K562 (cell line): Measurements from ENCODE around the gene VPS50. TPM values are rescaled to one million over a fixed set of nuclear protein-coding genes. Genes with fewer than 3 reads are reported as not detected.

ENCODE experiments used
- ATAC-seq: fragments of 200-7000 bp; cut with Tn5 transposase; 3 replicates; pipeline ENCODE4 v1.9.1; 2020; ENCODE audit warnings: moderate library complexity
- BruUV-seq: library from RNA; stranded (reverse); fragments of 400-500 nt; replicated peaks from 2 replicates; lab custom pipeline; 2021; lab: Mats Ljungman, UMichigan
- CTCF ChIA-PET: fragments of 300-600 bp; formaldehyde crosslinking; extraction: SDS; loops from one replicate; lab custom pipeline; 2021; ENCODE audit warnings: low intra/inter-chr PET ratio; lab: Yijun Ruan, JAX
- POLR2A ChIA-PET: fragments of 300-600, 350-650 bp; sonication (Branson Sonifier 250); formaldehyde crosslinking; extraction: SDS; loops from one replicate; lab custom pipeline; 2021; ENCODE audit warnings: antibody characterized with exemption, inconsistent platforms; lab: Yijun Ruan, JAX
- DNase-seq, 4 experiments: peaks; one replicate each; pipeline versions ENCODE4 v3.0.0 to v3.0.0-alpha.2; 2011 to 2018; ENCODE audit warnings: low spot score in 3 of 4, mixed read lengths in 3 of 4; ENCODE audit errors: extremely low read depth in 1 of 4
- FAIRE-seq: peaks from 2 replicates; lab custom pipeline; 2011; peaks lifted over from hg19 to GRCh38; lab: Jason Lieb, UNC
- H2AFZ ChIP-seq: 2 replicates; pipeline ENCODE4 v1.6.0; 2011; ENCODE audit warnings: low read depth, low read length, control low read depth, inconsistent platforms
- H3K27ac ChIP-seq: fragments of 200-600 bp; 3 replicates; pipeline ENCODE4 v1.8.0; 2011; ENCODE audit warnings: low read depth, mild to moderate bottlenecking, control low read depth, inconsistent platforms, low read length, moderate library complexity, mixed read lengths; ENCODE audit errors: extremely low read depth
- H3K27me3 ChIP-seq, 2 experiments: fragments of 300-600 bp in 1 of 2; 2 replicates in 1 of 2; 3 replicates in 1 of 2; pipeline versions ENCODE4 v1.6.0 to v1.8.0; 2011; ENCODE audit warnings: inconsistent platforms in 2 of 2, low read length in 2 of 2, mild to moderate bottlenecking in 1 of 2, mixed read lengths in 1 of 2, moderate library complexity in 1 of 2; ENCODE audit not compliant: control insufficient read depth in 2 of 2, insufficient read depth in 2 of 2
- H3K36me3 ChIP-seq: fragments of 300-600 bp; 3 replicates; pipeline ENCODE4 v1.8.0; 2011; ENCODE audit warnings: mild to moderate bottlenecking, low read length, inconsistent platforms; ENCODE audit not compliant: control insufficient read depth, insufficient read depth
- H3K4me1 ChIP-seq, 2 experiments: fragments of 200-600 bp in 1 of 2; replicated peaks in 1 of 2; 2 replicates in 1 of 2; 3 replicates in 1 of 2; pipeline versions ENCODE4 v1.5.1 to v1.8.0; 2011; ENCODE audit warnings: inconsistent platforms in 2 of 2, low read length in 2 of 2, mild to moderate bottlenecking in 1 of 2, mixed read lengths in 1 of 2, moderate library complexity in 1 of 2; ENCODE audit not compliant: control insufficient read depth in 2 of 2, insufficient read depth in 2 of 2
- H3K4me2 ChIP-seq: 2 replicates; pipeline ENCODE4 v1.6.1; 2011; ENCODE audit warnings: low read length, control low read depth, inconsistent platforms, mixed read lengths; ENCODE audit not compliant: insufficient read depth
- H3K4me3 ChIP-seq: fragments of 200-600 bp; sonication (generic), shearing (Covaris generic); 2 replicates; pipeline ENCODE4 v1.5.1; 2016; ENCODE audit warnings: control low read depth, inconsistent platforms
- H3K79me2 ChIP-seq: fragments of 200-600 bp; 3 replicates; pipeline ENCODE4 v1.8.0; 2011; ENCODE audit warnings: low read length, inconsistent platforms; ENCODE audit not compliant: control insufficient read depth, insufficient read depth
- H3K9ac ChIP-seq, 2 experiments: 2 replicates each; pipeline versions ENCODE4 v1.6.0 to v1.6.1; 2011; ENCODE audit warnings: low read depth in 2 of 2, low read length in 2 of 2, control low read depth in 1 of 2, inconsistent platforms in 1 of 2, mild to moderate bottlenecking in 1 of 2, mixed read lengths in 1 of 2; ENCODE audit not compliant: insufficient read depth in 1 of 2
- H3K9me1 ChIP-seq: one replicate; pipeline ENCODE4 v1.6.0; 2011; ENCODE audit warnings: inconsistent platforms, mild to moderate bottlenecking, low read length, moderate library complexity; ENCODE audit not compliant: control insufficient read depth, insufficient read depth
- H3K9me3 ChIP-seq: replicated peaks from 2 replicates; pipeline ENCODE4 v1.5.1; 2011; ENCODE audit warnings: low read depth, low read length, inconsistent platforms; ENCODE audit not compliant: control insufficient read depth, insufficient read depth
- H4K20me1 ChIP-seq: replicated peaks from 2 replicates; pipeline ENCODE4 v1.6.1; 2011; ENCODE audit warnings: low read length, inconsistent platforms, mixed read lengths; ENCODE audit not compliant: control insufficient read depth, insufficient read depth
- ERF ChIP-seq: fragments of 450-650 bp; formaldehyde crosslinking; IDR thresholded peaks from 2 replicates; pipeline ENCODE4 v1.4.0; 2020; ENCODE audit warnings: mild to moderate bottlenecking, mixed read lengths
- GATA2 ChIP-seq: sonication (generic); formaldehyde crosslinking; IDR thresholded peaks from 2 replicates; pipeline ENCODE4 v1.4.0; 2020; ENCODE audit warnings: mild to moderate bottlenecking, missing genetic modification reagents
- HDAC3 ChIP-seq: fragments of 450-650 bp; IDR thresholded peaks from 2 replicates; pipeline ENCODE4 v1.6.1; 2018; ENCODE audit warnings: borderline replicate concordance, mild to moderate bottlenecking, moderate library complexity; ENCODE audit not compliant: partially characterized antibody
- IFI16 ChIP-seq: fragments of 250-450 bp; sonication (Bioruptor Pico); IDR thresholded peaks from 2 replicates; pipeline ENCODE4 v2.1.2; 2022; ENCODE audit warnings: mild to moderate bottlenecking, inconsistent platforms
- KAT7 ChIP-seq: sonication (generic); formaldehyde crosslinking; IDR thresholded peaks from 2 replicates; pipeline ENCODE4 v1.8.0; 2022; ENCODE audit warnings: missing genetic modification reagents, mild to moderate bottlenecking, borderline replicate concordance
- NFXL1 ChIP-seq: fragments of 450-650 bp; formaldehyde crosslinking; IDR thresholded peaks from 2 replicates; pipeline ENCODE4 v1.4.0; 2021; ENCODE audit warnings: mild to moderate bottlenecking
- NR2F6 ChIP-seq: fragments of 450-650 bp; formaldehyde crosslinking; IDR thresholded peaks from 2 replicates; pipeline ENCODE4 v1.4.0; 2020; ENCODE audit warnings: mild to moderate bottlenecking
- PTRF ChIP-seq: fragments of 450-650 bp; IDR thresholded peaks from 2 replicates; pipeline ENCODE4 v1.6.1; 2016; ENCODE audit warnings: mild to moderate bottlenecking, missing genetic modification characterization, missing compliant biosample characterization
- RAD21 ChIP-seq, 2 experiments: fragments of 250-450 bp in 1 of 2; fragments of 450-650 bp in 1 of 2; sonication (Bioruptor Pico) in 1 of 2; formaldehyde crosslinking in 1 of 2; IDR thresholded peaks in 1 of 2; conservative IDR thresholded peaks in 1 of 2; 2 replicates each; pipeline versions ENCODE4 v1.4.0 to v1.8.0; 2020 to 2022; ENCODE audit warnings: mild to moderate bottlenecking in 2 of 2, moderate library complexity in 1 of 2
- RFX5 ChIP-seq: IDR thresholded peaks from 2 replicates; pipeline ENCODE4 v1.6.1; 2011; ENCODE audit warnings: low read depth, mild to moderate bottlenecking, improper control_type of control experiment, low read length
- SMARCC2 ChIP-seq: fragments of 450-650 bp; IDR thresholded peaks from 2 replicates; pipeline ENCODE4 v1.6.1; 2017; ENCODE audit warnings: antibody characterized with exemption, moderate library complexity, mild to moderate bottlenecking, low read depth
- TEAD4 ChIP-seq, 2 experiments: sonication (generic) in 1 of 2; formaldehyde crosslinking in 1 of 2; IDR thresholded peaks; 2 replicates each; pipeline versions ENCODE4 v1.6.1 to v1.8.0; 2012 to 2022; ENCODE audit warnings: borderline replicate concordance in 1 of 2, inconsistent platforms in 1 of 2, low read length in 1 of 2, mild to moderate bottlenecking in 1 of 2, missing genetic modification reagents in 1 of 2
- TRIM24 ChIP-seq, 2 experiments: fragments of 450-650 bp; IDR thresholded peaks; 2 replicates each; pipeline ENCODE4 v1.6.1; 2016
- U2AF1 ChIP-seq: fragments of 200-400 bp; formaldehyde crosslinking; optimal IDR thresholded peaks from 2 replicates; pipeline ENCODE3; 2017; ENCODE audit warnings: mild to moderate bottlenecking, low read depth, low read length, moderate library complexity
- ZBTB8A ChIP-seq: fragments of 450-650 bp; IDR thresholded peaks from 2 replicates; pipeline ENCODE4 v1.6.1; 2018; ENCODE audit warnings: mild to moderate bottlenecking, moderate library complexity; ENCODE audit not compliant: partially characterized antibody
- ZNF778 ChIP-seq: fragments of 450-650 bp; formaldehyde crosslinking; IDR thresholded peaks from 2 replicates; pipeline ENCODE4 v1.4.0; 2020; ENCODE audit warnings: mild to moderate bottlenecking, moderate library complexity
- WGBS: fragments of 100-300 bp; shearing (Covaris generic); methylation state at CpG from one replicate; pipeline ENCODE4 v1.1.6; 2016; ENCODE audit warnings: low coverage, mixed read lengths; ENCODE audit not compliant: insufficient coverage; ENCODE audit errors: missing lambda C conversion rate; 5-methylcytosine and 5-hydroxymethylcytosine counted together
- in situ Hi-C: fragments of 300-500 bp; cut with MboI; formaldehyde crosslinking; loops from 4 replicates; pipeline ENCODE4 v1.15.0; 2018; ENCODE audit warnings: inconsistent platforms, mixed read lengths
- intact Hi-C: fragments of 100-400 bp; cut with micrococcal nuclease; formaldehyde crosslinking; loops from 2 replicates; pipeline ENCODE4 v1.14.2; 2022
- polyA plus RNA-seq, 8 experiments: library from polyadenylated mRNA; depleted of rRNA in 4 of 8; stranded (reverse) in 5 of 8; unstranded in 3 of 8; fragments of >200 nt; fragmentation: Nextera tagmentation in 2 of 8; fragmentation: Illumina TruSeq in 1 of 8; extraction: Ambion mirVana in 2 of 8; extraction: Trizol in 1 of 8; gene quantifications; 2 replicates each; pipeline versions ENCODE4 v1.2.1 to v1.2.3, GENCODE V29; 2011 to 2014; ENCODE audit warnings: inconsistent platforms in 1 of 8, missing spikeins in 1 of 8
- total RNA-seq, 7 experiments: library from RNA; depleted of rRNA in 6 of 7; stranded (reverse); fragments of >200 nt in 6 of 7; fragmentation: Illumina TruSeq in 2 of 7; extraction: Trizol in 2 of 7; gene quantifications; 2 replicates each; pipeline versions ENCODE4 v1.2.1 to v1.2.3, GENCODE V29; 2011 to 2021; ENCODE audit warnings: low replicate concordance in 1 of 7
- TF ChIP-seq, protein P1 (sequence below): fragments of 250-450 bp; sonication (Bioruptor Pico); IDR thresholded peaks from 2 replicates; pipeline ENCODE4 v1.8.0; 2022; ENCODE audit warnings: moderate library complexity, mild to moderate bottlenecking, inconsistent platforms
- TF ChIP-seq, protein P2 (sequence below): fragments of 250-450 bp; sonication (Bioruptor Pico); IDR thresholded peaks from 2 replicates; pipeline ENCODE4 v1.5.0; 2020; ENCODE audit warnings: mild to moderate bottlenecking, borderline replicate concordance
- TF ChIP-seq, protein P3 (sequence below): fragments of 450-650 bp; IDR thresholded peaks from 2 replicates; pipeline ENCODE4 v1.6.1; 2017; ENCODE audit warnings: antibody characterized with exemption
- TF ChIP-seq, protein P4 (sequence below): fragments of 250-450 bp; sonication (Bioruptor Pico); IDR thresholded peaks from 2 replicates; pipeline ENCODE4 v1.8.0; 2021; ENCODE audit warnings: moderate library complexity, mild to moderate bottlenecking, inconsistent platforms

The VPS50 gene
- total and polyA plus RNA-seq, 9 of the 15 experiments (the other 6 are each of a cell fraction or from before 2014, with no cell fraction given), result 10.5 to 29.4 (median 15.8) TPM

DNA sequence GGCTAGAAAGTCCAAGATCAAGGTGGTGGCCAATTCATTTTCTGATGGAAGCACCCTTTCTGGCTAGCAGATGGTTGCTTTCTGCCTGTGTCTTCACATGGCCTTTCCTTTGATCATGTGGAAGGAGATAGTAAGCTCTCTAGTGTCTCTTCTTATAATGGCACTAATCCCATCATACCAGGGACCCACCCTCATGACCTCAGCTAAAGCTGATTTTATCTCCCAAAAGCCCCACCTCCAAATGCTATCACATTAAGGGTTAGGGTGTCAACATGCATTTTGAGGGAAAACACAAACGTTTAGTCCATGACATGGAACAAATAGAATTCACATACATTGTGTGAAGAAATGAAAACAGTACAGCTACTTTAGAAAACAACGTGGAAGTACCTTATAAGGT is 100.0 kb downstream of the VPS50 start:
- H3K4me3 ChIP-seq, result no peak overlapping the region
- ChIA-PET POLR2A (no interaction called here), CTCF (no interaction called here)
- WGBS, result 36% methylated on average over 2 of the region's 2 CpGs
- no peak overlapping the region for H3K9ac ChIP-seq
- H3K9me1 ChIP-seq, result no peaks in the 10 kb centered on the region
- no peak overlapping the region for H2AFZ ChIP-seq
- ATAC-seq, result peak; percentile 71
- no peaks in the 10 kb centered on the region for H3K27me3 ChIP-seq
- H3K79me2 ChIP-seq, result no peaks in the 10 kb centered on the region
- FAIRE-seq, result no peak
- no peaks in the 10 kb centered on the region for H4K20me1 ChIP-seq
- TF ChIP-seq SMARCC2 (no peak), RAD21 (CRISPR knock-in tag; conservative IDR thresholded peaks at IDR 0.05 in 1 of 2, IDR thresholded peaks at IDR 0.05 in 1 of 2) (no peak), NFXL1 (no peak), TEAD4 (IDR thresholded peaks at IDR 0.05; ENCODE audit: low read length) (no peak), TEAD4 (CRISPR knock-in tag; IDR thresholded peaks at IDR 0.05; ENCODE audit: borderline replicate concordance) (no peak), GATA2 (CRISPR knock-in tag) (no peak), KAT7 (CRISPR knock-in tag) (no peak), ZNF778 (no peak), ERF (CRISPR knock-in tag) (no peak), HDAC3 (no peak), U2AF1 (no peak), RFX5 (no peak), ZBTB8A (no peak), TRIM24 (IDR thresholded peaks at IDR 0.05) (no peak), IFI16 (CRISPR knock-in tag) (no peak), NR2F6 (CRISPR knock-in tag) (no peak), PTRF (tag) (no peak)
- TF ChIP-seq, protein P1, sequence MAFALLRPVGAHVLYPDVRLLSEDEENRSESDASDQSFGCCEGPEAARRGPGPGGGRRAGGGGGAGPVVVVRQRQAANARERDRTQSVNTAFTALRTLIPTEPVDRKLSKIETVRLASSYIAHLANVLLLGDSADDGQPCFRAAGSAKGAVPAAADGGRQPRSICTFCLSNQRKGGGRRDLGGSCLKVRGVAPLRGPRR (CRISPR knock-in tag), result no peak
- TF ChIP-seq, protein P2, sequence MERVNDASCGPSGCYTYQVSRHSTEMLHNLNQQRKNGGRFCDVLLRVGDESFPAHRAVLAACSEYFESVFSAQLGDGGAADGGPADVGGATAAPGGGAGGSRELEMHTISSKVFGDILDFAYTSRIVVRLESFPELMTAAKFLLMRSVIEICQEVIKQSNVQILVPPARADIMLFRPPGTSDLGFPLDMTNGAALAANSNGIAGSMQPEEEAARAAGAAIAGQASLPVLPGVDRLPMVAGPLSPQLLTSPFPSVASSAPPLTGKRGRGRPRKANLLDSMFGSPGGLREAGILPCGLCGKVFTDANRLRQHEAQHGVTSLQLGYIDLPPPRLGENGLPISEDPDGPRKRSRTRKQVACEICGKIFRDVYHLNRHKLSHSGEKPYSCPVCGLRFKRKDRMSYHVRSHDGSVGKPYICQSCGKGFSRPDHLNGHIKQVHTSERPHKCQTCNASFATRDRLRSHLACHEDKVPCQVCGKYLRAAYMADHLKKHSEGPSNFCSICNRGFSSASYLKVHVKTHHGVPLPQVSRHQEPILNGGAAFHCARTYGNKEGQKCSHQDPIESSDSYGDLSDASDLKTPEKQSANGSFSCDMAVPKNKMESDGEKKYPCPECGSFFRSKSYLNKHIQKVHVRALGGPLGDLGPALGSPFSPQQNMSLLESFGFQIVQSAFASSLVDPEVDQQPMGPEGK (CRISPR knock-in tag), result no peak
- TF ChIP-seq, protein P3, sequence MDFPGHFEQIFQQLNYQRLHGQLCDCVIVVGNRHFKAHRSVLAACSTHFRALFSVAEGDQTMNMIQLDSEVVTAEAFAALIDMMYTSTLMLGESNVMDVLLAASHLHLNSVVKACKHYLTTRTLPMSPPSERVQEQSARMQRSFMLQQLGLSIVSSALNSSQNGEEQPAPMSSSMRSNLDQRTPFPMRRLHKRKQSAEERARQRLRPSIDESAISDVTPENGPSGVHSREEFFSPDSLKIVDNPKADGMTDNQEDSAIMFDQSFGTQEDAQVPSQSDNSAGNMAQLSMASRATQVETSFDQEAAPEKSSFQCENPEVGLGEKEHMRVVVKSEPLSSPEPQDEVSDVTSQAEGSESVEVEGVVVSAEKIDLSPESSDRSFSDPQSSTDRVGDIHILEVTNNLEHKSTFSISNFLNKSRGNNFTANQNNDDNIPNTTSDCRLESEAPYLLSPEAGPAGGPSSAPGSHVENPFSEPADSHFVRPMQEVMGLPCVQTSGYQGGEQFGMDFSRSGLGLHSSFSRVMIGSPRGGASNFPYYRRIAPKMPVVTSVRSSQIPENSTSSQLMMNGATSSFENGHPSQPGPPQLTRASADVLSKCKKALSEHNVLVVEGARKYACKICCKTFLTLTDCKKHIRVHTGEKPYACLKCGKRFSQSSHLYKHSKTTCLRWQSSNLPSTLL, result no peak
- TF ChIP-seq, protein P4, sequence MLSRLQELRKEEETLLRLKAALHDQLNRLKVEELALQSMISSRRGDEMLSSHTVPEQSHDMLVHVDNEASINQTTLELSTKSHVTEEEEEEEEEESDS (CRISPR knock-in tag), result no peak
- BruUV-seq, result no TSS peak
- no peak overlapping the region for H3K27ac ChIP-seq
- H3K36me3 ChIP-seq, result 0 out of 3 replicates have a peak, but pooled peaks cover 2% of the 10 kb centered on the region
- no peak overlapping the region for H3K4me2 ChIP-seq
- H3K9me3 ChIP-seq, result no peaks in the 10 kb centered on the region
- H3K4me1 ChIP-seq, result no peaks in the 10 kb centered on the region
- intact Hi-C loops, result no loop called here
- in situ Hi-C loops, result no loop called here
- DNase-seq, result peak in 1 of 4 experiments; percentile 10
